Breast epithelium (tissue), 3 donors: ENCODE measurements around the gene OR2T6.

Experiments
- POLR2A ChIP-seq: fragments of 450-650 bp; IDR thresholded peaks from one replicate; pipeline ENCODE4 v1.6.1; 2016; ENCODE audit warnings: antibody characterized with exemption, mild to moderate bottlenecking, moderate library complexity
- TF ChIP-seq, protein P1 (sequence below), 3 donors: fragments of 450-650 bp; IDR thresholded peaks; one replicate each; pipeline ENCODE4 v1.5.1; 2016 to 2017; ENCODE audit warnings: antibody characterized with exemption in 3 of 3, mild to moderate bottlenecking in 3 of 3, moderate library complexity in 3 of 3

DNA sequence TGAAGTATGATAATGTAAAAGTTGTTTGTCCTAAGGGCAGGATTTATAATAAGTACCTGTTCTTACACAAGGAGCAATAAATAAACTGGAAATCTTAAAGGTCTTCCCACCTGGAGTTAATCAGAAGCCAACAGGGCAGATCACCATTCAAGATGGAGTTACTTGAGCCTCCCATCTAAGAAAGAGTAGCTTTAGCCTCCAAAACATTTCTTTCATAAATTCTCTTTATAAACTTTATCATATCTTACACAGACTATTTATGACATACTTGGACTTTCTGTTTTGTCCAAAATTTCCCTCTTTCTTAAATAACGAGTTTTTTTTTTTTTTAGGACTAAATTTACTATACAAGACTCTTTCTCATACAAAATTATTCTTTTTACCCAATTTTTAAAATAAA, 45.8 kb downstream of the OR2T6 start:
- no peak for TF ChIP-seq POLR2A
- TF ChIP-seq, protein P1, sequence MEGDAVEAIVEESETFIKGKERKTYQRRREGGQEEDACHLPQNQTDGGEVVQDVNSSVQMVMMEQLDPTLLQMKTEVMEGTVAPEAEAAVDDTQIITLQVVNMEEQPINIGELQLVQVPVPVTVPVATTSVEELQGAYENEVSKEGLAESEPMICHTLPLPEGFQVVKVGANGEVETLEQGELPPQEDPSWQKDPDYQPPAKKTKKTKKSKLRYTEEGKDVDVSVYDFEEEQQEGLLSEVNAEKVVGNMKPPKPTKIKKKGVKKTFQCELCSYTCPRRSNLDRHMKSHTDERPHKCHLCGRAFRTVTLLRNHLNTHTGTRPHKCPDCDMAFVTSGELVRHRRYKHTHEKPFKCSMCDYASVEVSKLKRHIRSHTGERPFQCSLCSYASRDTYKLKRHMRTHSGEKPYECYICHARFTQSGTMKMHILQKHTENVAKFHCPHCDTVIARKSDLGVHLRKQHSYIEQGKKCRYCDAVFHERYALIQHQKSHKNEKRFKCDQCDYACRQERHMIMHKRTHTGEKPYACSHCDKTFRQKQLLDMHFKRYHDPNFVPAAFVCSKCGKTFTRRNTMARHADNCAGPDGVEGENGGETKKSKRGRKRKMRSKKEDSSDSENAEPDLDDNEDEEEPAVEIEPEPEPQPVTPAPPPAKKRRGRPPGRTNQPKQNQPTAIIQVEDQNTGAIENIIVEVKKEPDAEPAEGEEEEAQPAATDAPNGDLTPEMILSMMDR (IDR thresholded peaks at IDR 0.05), result no peak
